SK-N-SH (cell line): ENCODE measurements around the gene CUEDC1. TPM values are rescaled to one million over a fixed set of nuclear protein-coding genes. Genes with fewer than 3 reads are reported as not detected.

Experiments
- CTCF ChIA-PET: fragments of 300-600, 350-600 bp; formaldehyde crosslinking; extraction: SDS; loops from one replicate; lab custom pipeline; 2021; lab: Yijun Ruan, JAX
- POLR2A ChIA-PET: fragments of 350-600 bp; sonication (Branson Sonifier 250); formaldehyde crosslinking; extraction: SDS; loops from one replicate; lab custom pipeline; 2020; ENCODE audit warnings: antibody characterized with exemption, inconsistent platforms; lab: Yijun Ruan, JAX
- DNase-seq: peaks from one replicate; pipeline ENCODE4 v3.0.0; 2012
- H2AFZ ChIP-seq: fragments of 200-600 bp; sonication (generic); 2 replicates; pipeline ENCODE4 v1.8.1; 2016; ENCODE audit warnings: antibody characterized with exemption, mild to moderate bottlenecking, low read depth
- H3F3A ChIP-seq: fragments of 200-600 bp; sonication (generic); replicated peaks from 2 replicates; pipeline ENCODE3; 2016; ENCODE audit warnings: antibody characterized with exemption, mild to moderate bottlenecking; ENCODE audit not compliant: insufficient read depth
- H3K27ac ChIP-seq, 2 experiments: fragments of 200-500 bp in 1 of 2; fragments of 200-600 bp in 1 of 2; sonication (Bioruptor generic) in 1 of 2; sonication (generic), shearing (Covaris generic) in 1 of 2; 2 replicates each; pipeline versions ENCODE4 v1.5.1 to v1.6.1; 2014 to 2016; ENCODE audit warnings: low read depth in 2 of 2, inconsistent platforms in 1 of 2, low read length in 1 of 2, mild to moderate bottlenecking in 1 of 2, mixed read lengths in 1 of 2
- H3K27me3 ChIP-seq: fragments of 200-600 bp; sonication (generic), shearing (Covaris generic); 2 replicates; pipeline ENCODE4 v1.6.1; 2016; ENCODE audit warnings: mixed run types; ENCODE audit not compliant: insufficient read depth
- H3K36me3 ChIP-seq, 2 experiments: fragments of 200-500 bp in 1 of 2; fragments of 200-600 bp in 1 of 2; sonication (Bioruptor generic) in 1 of 2; sonication (generic) in 1 of 2; replicated peaks in 1 of 2; 2 replicates each; pipeline versions ENCODE3 to v1.5.1; 2014 to 2016; ENCODE audit warnings: low read length in 1 of 2, mild to moderate bottlenecking in 1 of 2; ENCODE audit not compliant: insufficient read depth in 2 of 2, control insufficient read depth in 1 of 2
- H3K4me1 ChIP-seq, 2 experiments: fragments of 200-500 bp in 1 of 2; fragments of 200-600 bp in 1 of 2; sonication (Bioruptor generic) in 1 of 2; sonication (generic), shearing (Covaris generic) in 1 of 2; 2 replicates each; pipeline versions ENCODE4 v1.5.1 to v1.6.1; 2014 to 2016; ENCODE audit warnings: low read depth in 1 of 2, low read length in 1 of 2, mixed run types in 1 of 2; ENCODE audit not compliant: insufficient read depth in 2 of 2, control insufficient read depth in 1 of 2
- H3K4me2 ChIP-seq: fragments of 200-600 bp; sonication (generic), shearing (Covaris generic); 2 replicates; pipeline ENCODE4 v1.6.1; 2017; ENCODE audit warnings: mixed run types
- H3K4me3 ChIP-seq, 2 experiments: fragments of 200-500 bp in 1 of 2; fragments of 200-600 bp in 1 of 2; sonication (Bioruptor generic) in 1 of 2; sonication (generic), shearing (Covaris generic) in 1 of 2; 2 replicates each; pipeline versions ENCODE4 v1.5.1 to v1.8.1; 2014 to 2016; ENCODE audit warnings: low read depth in 2 of 2, inconsistent platforms in 1 of 2, low read length in 1 of 2, mild to moderate bottlenecking in 1 of 2, mixed read lengths in 1 of 2, moderate library complexity in 1 of 2
- H3K79me2 ChIP-seq: fragments of 200-600 bp; sonication (generic); 2 replicates; pipeline ENCODE4 v1.8.1; 2017; ENCODE audit warnings: mild to moderate bottlenecking; ENCODE audit not compliant: insufficient read depth
- H3K9ac ChIP-seq: fragments of 200-600 bp; sonication (generic); 2 replicates; pipeline ENCODE4 v1.6.1; 2017; ENCODE audit warnings: mixed run types
- H3K9me2 ChIP-seq: fragments of 200-600 bp; sonication (generic); 2 replicates; pipeline ENCODE4 v1.6.1; 2017; ENCODE audit warnings: mixed run types
- H3K9me3 ChIP-seq: fragments of 200-600 bp; sonication (generic); 2 replicates; pipeline ENCODE4 v1.6.1; 2017; ENCODE audit warnings: mixed run types, mild to moderate bottlenecking, moderate library complexity
- H4K20me1 ChIP-seq: fragments of 200-600 bp; sonication (generic); 2 replicates; pipeline ENCODE4 v1.6.1; 2017; ENCODE audit warnings: mild to moderate bottlenecking, mixed run types; ENCODE audit not compliant: insufficient read depth
- ELF1 ChIP-seq: IDR thresholded peaks from 2 replicates; pipeline ENCODE4 v1.4.0; 2012
- FOSL2 ChIP-seq: IDR thresholded peaks from 2 replicates; pipeline ENCODE4 v1.4.0; 2012; ENCODE audit warnings: low read depth, mild to moderate bottlenecking, moderate library complexity, borderline replicate concordance
- FOXJ3 ChIP-seq: sonication (generic); formaldehyde crosslinking; IDR thresholded peaks from 2 replicates; pipeline ENCODE4 v1.5.1; 2020; ENCODE audit warnings: mild to moderate bottlenecking, missing genetic modification reagents
- FOXM1 ChIP-seq: IDR thresholded peaks from 2 replicates; pipeline ENCODE4 v1.4.0; 2012; ENCODE audit warnings: low read depth, mild to moderate bottlenecking
- GATA2 ChIP-seq: sonication (generic); formaldehyde crosslinking; IDR thresholded peaks from 2 replicates; pipeline ENCODE4 v1.5.0; 2020; ENCODE audit warnings: mild to moderate bottlenecking, missing genetic modification reagents
- MXI1 ChIP-seq: IDR thresholded peaks from 2 replicates; pipeline ENCODE4 v1.6.1; 2012; ENCODE audit warnings: mild to moderate bottlenecking, low read depth, low read length, improper control_type of control experiment
- NRF1 ChIP-seq: IDR thresholded peaks from 2 replicates; pipeline ENCODE4 v1.6.1; 2012; ENCODE audit warnings: low read depth, mild to moderate bottlenecking, low read length
- POLR2AphosphoS5 ChIP-seq: IDR thresholded peaks from 2 replicates; pipeline ENCODE4 v1.6.1; 2012; ENCODE audit warnings: low read depth, low read length
- RCOR1 ChIP-seq: fragments of 150-350 bp; IDR thresholded peaks from 2 replicates; pipeline ENCODE4 v1.6.1; 2017; ENCODE audit warnings: antibody characterized with exemption, low read length
- RFX5 ChIP-seq: IDR thresholded peaks from 2 replicates; pipeline ENCODE4 v1.6.1; 2012; ENCODE audit warnings: mild to moderate bottlenecking, improper control_type of control experiment, low read length
- RXRA ChIP-seq: IDR thresholded peaks from 2 replicates; pipeline ENCODE4 v1.4.0; 2012; ENCODE audit warnings: low read depth, mild to moderate bottlenecking, borderline replicate concordance
- SIN3A ChIP-seq: IDR thresholded peaks from 2 replicates; pipeline ENCODE4 v1.6.1; 2012; ENCODE audit warnings: low read depth, mild to moderate bottlenecking, low read length, moderate library complexity, borderline replicate concordance
- SMC3 ChIP-seq: IDR thresholded peaks from 2 replicates; pipeline ENCODE4 v1.6.1; 2012; ENCODE audit warnings: low read depth, low read length, improper control_type of control experiment
- TAF1 ChIP-seq: IDR thresholded peaks from 2 replicates; pipeline ENCODE4 v1.6.1; 2012; ENCODE audit warnings: low read depth, mild to moderate bottlenecking, low read length, moderate library complexity, borderline replicate concordance
- TCF12 ChIP-seq: IDR thresholded peaks from 2 replicates; pipeline ENCODE4 v1.4.0; 2012
- TEAD4 ChIP-seq: IDR thresholded peaks from 2 replicates; pipeline ENCODE4 v1.4.0; 2012; ENCODE audit warnings: mild to moderate bottlenecking, borderline replicate concordance; ENCODE audit not compliant: insufficient read depth
- USF1 ChIP-seq: IDR thresholded peaks from 2 replicates; pipeline ENCODE4 v1.4.0; 2012; ENCODE audit warnings: low read depth, borderline replicate concordance
- WGBS: methylation state at CpG from one replicate; pipeline ENCODE4 v1.1.6; 2017; ENCODE audit warnings: low lambda C conversion rate; 5-methylcytosine and 5-hydroxymethylcytosine counted together
- polyA plus RNA-seq, 3 experiments: library from polyadenylated mRNA; depleted of rRNA; stranded (reverse); fragments of >200 nt; gene quantifications; 2 replicates each; pipeline ENCODE4 v1.2.3, GENCODE V29; 2012
- TF ChIP-seq, protein P1 (sequence below): fragments of 150-350 bp; IDR thresholded peaks from 2 replicates; pipeline ENCODE4 v1.6.1; 2017; ENCODE audit warnings: antibody characterized with exemption, low read length, low read depth, borderline replicate concordance

The CUEDC1 gene
- polyA plus RNA-seq, 1 of the 3 experiments (the other 2 are of a cell fraction), result 58.9 TPM

GRCh38 chr17:57823469-57824401 lies 131.5 kb downstream of the CUEDC1 start:
- WGBS, result 83% methylated on average over 15 of the region's 15 CpGs
- no peak overlapping the region for H2AFZ ChIP-seq
- CTCF ChIA-PET, result interaction anchor here (0.8 to 21.2 kb wide), 4 partner anchors 10 to 693 kb away, joined by 3 to 187 read pairs (median 6); no protein-coding TSS in a partner anchor
- TF ChIP-seq TAF1, result no peak
- TF ChIP-seq FOXM1, result no peak
- TF ChIP-seq SMC3, result no peak
- no peak for TF ChIP-seq POLR2AphosphoS5
- TF ChIP-seq USF1, result no peak
- no peak for TF ChIP-seq FOSL2
- no peak for TF ChIP-seq MXI1
- TF ChIP-seq SIN3A, result no peak
- TF ChIP-seq, protein P1, sequence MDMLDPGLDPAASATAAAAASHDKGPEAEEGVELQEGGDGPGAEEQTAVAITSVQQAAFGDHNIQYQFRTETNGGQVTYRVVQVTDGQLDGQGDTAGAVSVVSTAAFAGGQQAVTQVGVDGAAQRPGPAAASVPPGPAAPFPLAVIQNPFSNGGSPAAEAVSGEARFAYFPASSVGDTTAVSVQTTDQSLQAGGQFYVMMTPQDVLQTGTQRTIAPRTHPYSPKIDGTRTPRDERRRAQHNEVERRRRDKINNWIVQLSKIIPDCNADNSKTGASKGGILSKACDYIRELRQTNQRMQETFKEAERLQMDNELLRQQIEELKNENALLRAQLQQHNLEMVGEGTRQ, result no peak
- no peak for TF ChIP-seq GATA2 (CRISPR knock-in tag)
- no peak for TF ChIP-seq RXRA
- H4K20me1 ChIP-seq, result no peaks in the 10 kb centered on the region
- no peak overlapping the region for H3K4me3 ChIP-seq
- H3K9ac ChIP-seq, result no peak overlapping the region
- H3K27ac ChIP-seq, result no peak overlapping the region
- H3K4me2 ChIP-seq, result no peak overlapping the region
- no peaks in the 10 kb centered on the region for H3F3A ChIP-seq
- no peaks in the 10 kb centered on the region for H3K27me3 ChIP-seq
- H3K9me2 ChIP-seq, result no peaks in the 10 kb centered on the region
- POLR2A ChIA-PET, result no interaction called here
- no peaks in the 10 kb centered on the region for H3K36me3 ChIP-seq
- H3K79me2 ChIP-seq, result no peaks in the 10 kb centered on the region
- no peaks in the 10 kb centered on the region for H3K9me3 ChIP-seq
- no peak for DNase-seq
- no peaks in the 10 kb centered on the region; a peak in 1 of 4 replicates for H3K4me1 ChIP-seq

- no peaks in the 10 kb centered on the region for H3K36me3 ChIP-seq
- no peak overlapping the region for H3K27ac ChIP-seq
- H3K4me2 ChIP-seq, result no peak overlapping the region
- ChIA-PET POLR2A (no interaction called here), CTCF (interaction anchor here (0.7 to 21.2 kb wide), 2 partner anchors 14 to 145 kb away, joined by 3 to 187 read pairs; no protein-coding TSS in a partner anchor)
- no peaks in the 10 kb centered on the region for H3K9me2 ChIP-seq
- no peaks in the 10 kb centered on the region for H3K27me3 ChIP-seq
- H3F3A ChIP-seq, result no peaks in the 10 kb centered on the region
- 79% methylated on average over 5 of the region's 5 CpGs for WGBS
- no peaks in the 10 kb centered on the region for H3K79me2 ChIP-seq
- no peak for DNase-seq
- H2AFZ ChIP-seq, result no peak overlapping the region
- no peak overlapping the region for H3K4me3 ChIP-seq
- no peaks in the 10 kb centered on the region for H3K9me3 ChIP-seq
- no peaks in the 10 kb centered on the region for H4K20me1 ChIP-seq
- no peaks in the 10 kb centered on the region; a peak in 1 of 4 replicates for H3K4me1 ChIP-seq
- TF ChIP-seq SIN3A (no peak), TCF12 (no peak), GATA2 (CRISPR knock-in tag) (no peak), RCOR1 (no peak), TEAD4 (no peak), ELF1 (no peak), NRF1 (no peak), TAF1 (no peak), FOXJ3 (CRISPR knock-in tag) (no peak), RXRA (no peak), RFX5 (no peak)
- TF ChIP-seq, protein P1, result no peak
- H3K9ac ChIP-seq, result no peak overlapping the region
Measured at GRCh38 chr17:57819867-57820266, 135.3 kb downstream of the CUEDC1 start.
